WTC11 (cell line): ENCODE measurements around the gene ZNF516.

Source experiments
- ETV6 ChIP-seq: sonication (generic); formaldehyde crosslinking; IDR thresholded peaks from 2 replicates; pipeline ENCODE4 v1.8.1; 2022; ENCODE audit warnings: mild to moderate bottlenecking, missing genetic modification reagents
- GRHL2 ChIP-seq: fragments of 250-450 bp; sonication (Bioruptor Pico); IDR thresholded peaks from 2 replicates; pipeline ENCODE4 v1.8.0; 2022; ENCODE audit warnings: mild to moderate bottlenecking, moderate library complexity; ENCODE audit not compliant: insufficient replicate concordance, severe bottlenecking
- NFE2L1 ChIP-seq: sonication (generic); formaldehyde crosslinking; IDR thresholded peaks from 2 replicates; pipeline ENCODE4 v1.8.1; 2023; ENCODE audit warnings: missing genetic modification reagents
- NR1H2 ChIP-seq: sonication (generic); formaldehyde crosslinking; IDR thresholded peaks from 2 replicates; pipeline ENCODE4 v1.9.0; 2021; ENCODE audit warnings: mild to moderate bottlenecking, moderate library complexity, missing genetic modification reagents
- TCF7 ChIP-seq: sonication (generic); formaldehyde crosslinking; IDR thresholded peaks from 2 replicates; pipeline ENCODE4 v1.8.0; 2022; ENCODE audit warnings: mild to moderate bottlenecking, low read depth, missing genetic modification reagents, moderate library complexity
- TP53 ChIP-seq: sonication (generic); formaldehyde crosslinking; IDR thresholded peaks from 2 replicates; pipeline ENCODE4 v1.8.1; 2023; ENCODE audit warnings: mild to moderate bottlenecking, missing genetic modification reagents
- TF ChIP-seq, protein P1 (sequence below): fragments of 200-600 bp; IDR thresholded peaks from 2 replicates; pipeline ENCODE4 v1.8.0; 2022; ENCODE audit warnings: antibody characterized with exemption
- TF ChIP-seq, protein P2 (sequence below): sonication (generic); formaldehyde crosslinking; IDR thresholded peaks from 2 replicates; pipeline ENCODE4 v1.8.0; 2022; ENCODE audit warnings: mild to moderate bottlenecking, missing genetic modification reagents
- TF ChIP-seq, protein P3 (sequence below): fragments of 250-450 bp; sonication (Bioruptor Pico); IDR thresholded peaks from 2 replicates; pipeline ENCODE4 v2.1.2; 2022; ENCODE audit warnings: mild to moderate bottlenecking, moderate library complexity
- TF ChIP-seq, protein P4 (sequence below): fragments of 250-450 bp; sonication (Bioruptor Pico); IDR thresholded peaks from 2 replicates; pipeline ENCODE4 v1.9.0; 2021; ENCODE audit warnings: mild to moderate bottlenecking, borderline replicate concordance

DNA sequence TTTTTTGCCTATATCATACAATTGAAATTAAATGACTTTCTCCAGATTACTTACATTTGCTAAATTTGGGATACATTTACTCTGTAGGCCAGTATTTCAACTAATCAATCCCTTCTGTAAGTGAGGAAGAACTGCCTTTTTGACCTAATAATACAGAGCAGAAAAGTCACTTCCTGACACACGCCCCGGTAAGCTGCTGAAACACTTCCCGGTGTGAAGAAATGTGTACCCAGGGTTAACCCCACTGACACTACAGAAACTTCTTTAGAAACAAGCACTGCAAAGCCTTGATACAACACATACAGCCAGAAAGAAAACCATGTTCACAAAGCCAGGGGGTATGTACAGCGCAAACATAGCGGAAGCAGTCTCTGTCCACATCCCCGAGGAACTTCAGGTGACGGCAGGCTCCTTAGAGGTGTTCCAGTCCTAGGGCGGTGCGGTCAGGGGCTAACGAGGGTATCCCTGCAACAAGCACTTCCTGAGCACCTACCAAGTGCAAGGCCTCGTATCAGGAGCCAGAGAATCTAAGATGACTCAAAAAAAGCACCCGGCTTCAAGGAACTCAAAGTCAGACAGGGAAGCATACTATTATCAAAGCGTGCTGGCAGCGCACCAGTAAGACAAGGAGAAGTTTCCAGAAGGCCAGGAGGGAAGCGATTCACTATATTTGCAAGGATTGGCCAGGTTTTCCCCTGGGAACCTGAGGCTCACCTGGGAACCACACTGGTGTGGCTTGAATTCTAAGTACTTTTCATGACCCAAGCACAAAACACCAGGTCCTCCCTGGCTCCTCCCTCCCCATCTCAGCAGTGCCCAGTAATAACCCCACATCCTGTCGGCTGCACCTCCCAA lies 46.6 kb downstream of the ZNF516 start:
- no peak for TF ChIP-seq GRHL2 (CRISPR knock-in tag)
- TF ChIP-seq, protein P1, sequence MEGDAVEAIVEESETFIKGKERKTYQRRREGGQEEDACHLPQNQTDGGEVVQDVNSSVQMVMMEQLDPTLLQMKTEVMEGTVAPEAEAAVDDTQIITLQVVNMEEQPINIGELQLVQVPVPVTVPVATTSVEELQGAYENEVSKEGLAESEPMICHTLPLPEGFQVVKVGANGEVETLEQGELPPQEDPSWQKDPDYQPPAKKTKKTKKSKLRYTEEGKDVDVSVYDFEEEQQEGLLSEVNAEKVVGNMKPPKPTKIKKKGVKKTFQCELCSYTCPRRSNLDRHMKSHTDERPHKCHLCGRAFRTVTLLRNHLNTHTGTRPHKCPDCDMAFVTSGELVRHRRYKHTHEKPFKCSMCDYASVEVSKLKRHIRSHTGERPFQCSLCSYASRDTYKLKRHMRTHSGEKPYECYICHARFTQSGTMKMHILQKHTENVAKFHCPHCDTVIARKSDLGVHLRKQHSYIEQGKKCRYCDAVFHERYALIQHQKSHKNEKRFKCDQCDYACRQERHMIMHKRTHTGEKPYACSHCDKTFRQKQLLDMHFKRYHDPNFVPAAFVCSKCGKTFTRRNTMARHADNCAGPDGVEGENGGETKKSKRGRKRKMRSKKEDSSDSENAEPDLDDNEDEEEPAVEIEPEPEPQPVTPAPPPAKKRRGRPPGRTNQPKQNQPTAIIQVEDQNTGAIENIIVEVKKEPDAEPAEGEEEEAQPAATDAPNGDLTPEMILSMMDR = no peak
- no peak for TF ChIP-seq NFE2L1
- no peak for TF ChIP-seq NR1H2
- no peak for TF ChIP-seq TCF7 (CRISPR knock-in tag)
- TF ChIP-seq, protein P2, sequence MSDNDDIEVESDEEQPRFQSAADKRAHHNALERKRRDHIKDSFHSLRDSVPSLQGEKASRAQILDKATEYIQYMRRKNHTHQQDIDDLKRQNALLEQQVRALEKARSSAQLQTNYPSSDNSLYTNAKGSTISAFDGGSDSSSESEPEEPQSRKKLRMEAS (CRISPR knock-in tag) = no peak
- TF ChIP-seq, protein P3, sequence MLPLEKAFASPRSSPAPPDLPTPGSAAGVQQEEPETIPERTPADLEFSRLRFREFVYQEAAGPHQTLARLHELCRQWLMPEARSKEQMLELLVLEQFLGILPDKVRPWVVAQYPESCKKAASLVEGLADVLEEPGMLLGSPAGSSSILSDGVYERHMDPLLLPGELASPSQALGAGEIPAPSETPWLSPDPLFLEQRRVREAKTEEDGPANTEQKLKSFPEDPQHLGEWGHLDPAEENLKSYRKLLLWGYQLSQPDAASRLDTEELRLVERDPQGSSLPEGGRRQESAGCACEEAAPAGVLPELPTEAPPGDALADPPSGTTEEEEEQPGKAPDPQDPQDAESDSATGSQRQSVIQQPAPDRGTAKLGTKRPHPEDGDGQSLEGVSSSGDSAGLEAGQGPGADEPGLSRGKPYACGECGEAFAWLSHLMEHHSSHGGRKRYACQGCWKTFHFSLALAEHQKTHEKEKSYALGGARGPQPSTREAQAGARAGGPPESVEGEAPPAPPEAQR (CRISPR knock-in tag) = no peak
- TF ChIP-seq ETV6 (CRISPR knock-in tag) = no peak
- TF ChIP-seq, protein P4, sequence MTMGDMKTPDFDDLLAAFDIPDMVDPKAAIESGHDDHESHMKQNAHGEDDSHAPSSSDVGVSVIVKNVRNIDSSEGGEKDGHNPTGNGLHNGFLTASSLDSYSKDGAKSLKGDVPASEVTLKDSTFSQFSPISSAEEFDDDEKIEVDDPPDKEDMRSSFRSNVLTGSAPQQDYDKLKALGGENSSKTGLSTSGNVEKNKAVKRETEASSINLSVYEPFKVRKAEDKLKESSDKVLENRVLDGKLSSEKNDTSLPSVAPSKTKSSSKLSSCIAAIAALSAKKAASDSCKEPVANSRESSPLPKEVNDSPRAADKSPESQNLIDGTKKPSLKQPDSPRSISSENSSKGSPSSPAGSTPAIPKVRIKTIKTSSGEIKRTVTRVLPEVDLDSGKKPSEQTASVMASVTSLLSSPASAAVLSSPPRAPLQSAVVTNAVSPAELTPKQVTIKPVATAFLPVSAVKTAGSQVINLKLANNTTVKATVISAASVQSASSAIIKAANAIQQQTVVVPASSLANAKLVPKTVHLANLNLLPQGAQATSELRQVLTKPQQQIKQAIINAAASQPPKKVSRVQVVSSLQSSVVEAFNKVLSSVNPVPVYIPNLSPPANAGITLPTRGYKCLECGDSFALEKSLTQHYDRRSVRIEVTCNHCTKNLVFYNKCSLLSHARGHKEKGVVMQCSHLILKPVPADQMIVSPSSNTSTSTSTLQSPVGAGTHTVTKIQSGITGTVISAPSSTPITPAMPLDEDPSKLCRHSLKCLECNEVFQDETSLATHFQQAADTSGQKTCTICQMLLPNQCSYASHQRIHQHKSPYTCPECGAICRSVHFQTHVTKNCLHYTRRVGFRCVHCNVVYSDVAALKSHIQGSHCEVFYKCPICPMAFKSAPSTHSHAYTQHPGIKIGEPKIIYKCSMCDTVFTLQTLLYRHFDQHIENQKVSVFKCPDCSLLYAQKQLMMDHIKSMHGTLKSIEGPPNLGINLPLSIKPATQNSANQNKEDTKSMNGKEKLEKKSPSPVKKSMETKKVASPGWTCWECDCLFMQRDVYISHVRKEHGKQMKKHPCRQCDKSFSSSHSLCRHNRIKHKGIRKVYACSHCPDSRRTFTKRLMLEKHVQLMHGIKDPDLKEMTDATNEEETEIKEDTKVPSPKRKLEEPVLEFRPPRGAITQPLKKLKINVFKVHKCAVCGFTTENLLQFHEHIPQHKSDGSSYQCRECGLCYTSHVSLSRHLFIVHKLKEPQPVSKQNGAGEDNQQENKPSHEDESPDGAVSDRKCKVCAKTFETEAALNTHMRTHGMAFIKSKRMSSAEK (CRISPR knock-in tag) = no peak
- TF ChIP-seq TP53 (CRISPR knock-in tag) = no peak
